HL-60 (cell line): ENCODE results near the gene LRP2.

ENCODE experiments used
- DNase-seq, 2 experiments: peaks; one replicate each; pipeline ENCODE4 v3.0.0-alpha.2; 2010 to 2020; ENCODE audit warnings: low read depth in 1 of 2, low spot score in 1 of 2
- H3K27ac ChIP-seq: fragments of 250-450 bp; sonication (Bioruptor Pico); replicated peaks from 2 replicates; pipeline ENCODE4 v1.5.1; 2020; ENCODE audit warnings: mild to moderate bottlenecking, moderate library complexity
- H3K27me3 ChIP-seq: fragments of 250-450 bp; sonication (Bioruptor Pico); 2 replicates; pipeline ENCODE4 v1.5.1; 2021; ENCODE audit warnings: mild to moderate bottlenecking, moderate library complexity; ENCODE audit not compliant: insufficient read depth, poor library complexity, severe bottlenecking
- H3K4me3 ChIP-seq: replicated peaks from 2 replicates; pipeline ENCODE4 v1.5.1; 2011; ENCODE audit warnings: mild to moderate bottlenecking, control low read depth, low read length; ENCODE audit not compliant: insufficient read depth
- CTCF ChIP-seq: IDR thresholded peaks from one replicate; pipeline ENCODE4 v1.5.1; 2011; ENCODE audit warnings: low read length, control low read depth, inconsistent platforms; ENCODE audit not compliant: insufficient read depth
- GABPA ChIP-seq: IDR thresholded peaks from 2 replicates; pipeline ENCODE4 v1.6.1; 2012; ENCODE audit warnings: low read depth
- POLR2AphosphoS5 ChIP-seq: IDR thresholded peaks from 2 replicates; pipeline ENCODE4 v1.6.1; 2012; ENCODE audit warnings: low read depth
- REST ChIP-seq: IDR thresholded peaks from 2 replicates; pipeline ENCODE4 v1.6.1; 2012; ENCODE audit warnings: low read depth; ENCODE audit not compliant: insufficient replicate concordance
- SPI1 ChIP-seq: IDR thresholded peaks from 2 replicates; pipeline ENCODE4 v1.6.1; 2012; ENCODE audit warnings: low read depth, mild to moderate bottlenecking, borderline replicate concordance

The LRP2 gene

GRCh38 chr2:169091256-169091655, 271.1 kb downstream of the LRP2 start:
- DNase-seq = no peak
- H3K27ac ChIP-seq = no peak overlapping the region
- no peak for TF ChIP-seq CTCF
- TF ChIP-seq SPI1 = no peak
- TF ChIP-seq POLR2AphosphoS5 = no peak
- TF ChIP-seq REST = no peak
- TF ChIP-seq GABPA = no peak
- H3K27me3 ChIP-seq = no peaks in the 10 kb centered on the region
- no peak overlapping the region for H3K4me3 ChIP-seq

DNA sequence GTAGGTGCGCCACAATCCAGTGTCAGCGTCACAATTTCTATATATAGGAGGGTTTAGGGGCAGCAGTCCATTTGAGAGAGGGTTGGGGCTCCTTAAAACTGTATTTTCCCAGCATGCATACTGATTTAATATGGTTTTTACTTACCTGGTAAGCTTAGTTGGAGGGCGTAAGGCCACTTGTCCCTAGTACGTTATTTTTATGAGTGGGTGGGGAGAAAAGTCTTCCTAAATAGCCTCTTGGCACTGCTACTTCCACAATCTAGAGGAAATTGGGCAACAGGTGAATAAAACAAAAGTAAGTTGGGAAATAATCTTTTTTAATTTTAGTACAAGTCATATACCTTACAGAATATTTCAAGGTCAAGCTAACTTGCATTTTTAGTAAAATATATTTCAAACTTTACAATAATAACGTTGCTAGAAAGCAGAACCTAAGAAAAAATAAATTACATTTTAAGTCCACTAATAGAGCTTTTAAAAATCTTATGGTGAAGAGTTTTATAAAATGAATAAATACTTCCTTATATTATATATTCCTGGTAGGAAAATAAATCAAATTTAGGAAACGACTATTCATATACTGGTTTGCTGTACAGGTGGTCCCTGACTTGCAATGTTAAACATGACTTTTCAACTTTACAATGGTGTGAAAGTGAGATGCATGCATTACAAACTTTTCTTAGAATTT, 272.1 kb downstream of the LRP2 start:
- no peaks in the 10 kb centered on the region for H3K27me3 ChIP-seq
- peak overlapping the region; percentile 46 for H3K27ac ChIP-seq
- H3K4me3 ChIP-seq = no peak overlapping the region
- TF ChIP-seq SPI1 (peak; percentile 12; the same call in 1 of the 2 replicates), REST (no peak), GABPA (no peak)
- DNase-seq = peak in 1 of 2 experiments; percentile 42

DNA sequence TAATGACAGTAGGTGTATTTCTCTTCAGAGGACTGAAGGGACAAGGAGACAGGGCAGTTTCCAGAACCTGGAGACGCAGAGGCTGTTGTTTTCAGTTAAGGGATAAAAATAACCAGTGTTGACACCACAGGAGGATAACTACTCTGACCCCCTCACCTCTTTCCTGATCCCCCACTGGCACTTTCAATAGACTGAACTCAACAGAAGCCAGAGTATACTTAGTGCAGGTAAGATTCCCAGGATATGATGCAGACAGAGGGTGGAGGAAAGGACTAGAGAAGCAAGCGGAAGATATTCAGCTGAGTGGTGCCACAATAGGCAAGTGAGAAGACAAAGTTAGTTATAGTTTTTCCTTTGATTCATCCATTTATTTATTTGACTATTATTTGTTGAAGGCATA, 273.2 kb downstream of the LRP2 start:
- H3K4me3 ChIP-seq = no peak overlapping the region
- TF ChIP-seq SPI1 (no peak), REST (no peak), GABPA (no peak), POLR2AphosphoS5 (no peak), CTCF (no peak)
- H3K27ac ChIP-seq = no peak overlapping the region
- no peak for DNase-seq
- H3K27me3 ChIP-seq = no peaks in the 10 kb centered on the region
